ENCODE measurements around the gene PELO. TPM values are rescaled to one million over a fixed set of nuclear protein-coding genes. Genes with fewer than 3 reads are reported as not detected.

Gene PELO
- total RNA-seq, 1 experiment from 2014 or later: 8.0 TPM

DNA sequence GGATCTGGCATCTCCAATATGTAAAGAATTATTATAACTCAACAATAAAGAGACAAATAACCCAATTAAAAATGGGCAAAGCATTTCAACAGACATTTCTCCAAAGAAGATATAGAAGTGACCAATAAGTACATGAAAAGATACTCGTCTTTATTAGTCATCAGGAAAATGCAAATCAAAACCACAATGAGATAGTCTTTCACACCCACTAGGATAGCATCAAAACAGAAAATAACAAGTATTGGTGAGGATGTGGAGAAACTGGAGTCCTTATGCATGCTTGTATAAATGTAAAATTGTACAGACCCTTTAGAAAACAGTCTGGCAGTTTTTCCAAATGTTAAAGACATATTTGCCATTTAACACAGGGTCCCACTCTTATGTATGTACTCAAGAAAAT is 39.1 kb upstream of the PELO start:
- no peak for DNase-seq
- Histone ChIP-seq H3K9me2 (replicated peaks; ENCODE audit: insufficient read depth, low read length) (no peaks in the 10 kb centered on the region), H3K4me2 (ENCODE audit: low read depth, low read length, poor library complexity, severe bottlenecking) (no peak overlapping the region), H3K79me2 (ENCODE audit: low read length) (no peaks in the 10 kb centered on the region), H3K9ac (ENCODE audit: low read length) (no peak overlapping the region), H2AFZ (ENCODE audit: low read length) (no peak overlapping the region), H3K9me3 (ENCODE audit: low read length) (no peaks in the 10 kb centered on the region), H3K4me1 (ENCODE audit: low read length) (no peaks in the 10 kb centered on the region), H3K27ac (ENCODE audit: low read length) (no peak overlapping the region), H4K20me1 (ENCODE audit: insufficient read depth, low read depth, low read length) (no peaks in the 10 kb centered on the region), H3K27me3 (ENCODE audit: low read length) (no peaks in the 10 kb centered on the region; the same call in 1 of the 2 replicates), H3K4me3 (ENCODE audit: low read length) (no peak overlapping the region), H3K36me3 (ENCODE audit: insufficient read depth, low read length) (no peaks in the 10 kb centered on the region)

GRCh38 chr5:52749666-52750065 is 38.0 kb upstream of the PELO start:
- H3K9me3 ChIP-seq (ENCODE audit: low read length): no peaks in the 10 kb centered on the region
- H3K79me2 ChIP-seq (ENCODE audit: low read length): no peaks in the 10 kb centered on the region
- no peaks in the 10 kb centered on the region for H4K20me1 ChIP-seq (ENCODE audit: insufficient read depth, low read depth, low read length)
- H3K9ac ChIP-seq (ENCODE audit: low read length): no peak overlapping the region
- no peaks in the 10 kb centered on the region for H3K36me3 ChIP-seq (ENCODE audit: insufficient read depth, low read length)
- no peak overlapping the region for H2AFZ ChIP-seq (ENCODE audit: low read length)
- no peak overlapping the region for H3K27ac ChIP-seq (ENCODE audit: low read length)
- H3K4me1 ChIP-seq (ENCODE audit: low read length): no peaks in the 10 kb centered on the region
- no peaks in the 10 kb centered on the region for H3K27me3 ChIP-seq (ENCODE audit: low read length)
- H3K4me2 ChIP-seq (ENCODE audit: low read depth, low read length, poor library complexity, severe bottlenecking): no peak overlapping the region
- H3K4me3 ChIP-seq (ENCODE audit: low read length): no peak overlapping the region
- no peak for DNase-seq
- H3K9me2 ChIP-seq (replicated peaks; ENCODE audit: insufficient read depth, low read length): no peaks in the 10 kb centered on the region

- no peak for DNase-seq
Measured at GRCh38 chr5:52751137-52751536, 36.6 kb upstream of the PELO start.

DNA sequence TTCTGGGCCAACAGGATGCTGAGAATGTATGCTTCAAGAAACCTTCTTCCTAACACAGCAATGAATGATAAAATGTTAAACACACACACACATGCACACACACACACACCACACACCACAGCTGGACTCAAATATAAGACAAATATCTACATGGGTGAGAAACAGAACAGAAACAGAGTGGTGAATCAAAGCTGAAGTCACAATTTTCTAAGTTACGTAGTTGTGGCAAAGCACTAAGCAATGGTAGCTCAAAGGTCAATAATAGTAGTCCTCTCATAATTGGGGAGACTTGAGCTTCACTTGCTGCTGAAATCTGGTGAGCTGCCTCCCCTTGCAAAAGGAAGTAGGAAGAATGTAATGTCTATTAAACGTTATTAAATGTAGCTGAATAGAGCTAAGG is 33.7 kb upstream of the PELO start:
- Histone ChIP-seq H3K36me3 (ENCODE audit: insufficient read depth, low read length) (no peaks in the 10 kb centered on the region), H3K79me2 (ENCODE audit: low read length) (no peaks in the 10 kb centered on the region), H3K27ac (ENCODE audit: low read length) (no peak overlapping the region), H2AFZ (ENCODE audit: low read length) (no peak overlapping the region), H3K4me2 (ENCODE audit: low read depth, low read length, poor library complexity, severe bottlenecking) (no peak overlapping the region), H3K9me3 (ENCODE audit: low read length) (no peaks in the 10 kb centered on the region), H3K4me3 (ENCODE audit: low read length) (no peak overlapping the region), H3K9me2 (replicated peaks; ENCODE audit: insufficient read depth, low read length) (no peaks in the 10 kb centered on the region), H3K9ac (ENCODE audit: low read length) (no peak overlapping the region), H4K20me1 (ENCODE audit: insufficient read depth, low read depth, low read length) (no peaks in the 10 kb centered on the region), H3K4me1 (ENCODE audit: low read length) (no peaks in the 10 kb centered on the region), H3K27me3 (ENCODE audit: low read length) (no peaks in the 10 kb centered on the region)
- no peak for DNase-seq

More at GRCh38 chr5:52751137-52751536, 36.6 kb upstream of the PELO start:
- H2AFZ ChIP-seq (ENCODE audit: low read length): no peak overlapping the region
- no peaks in the 10 kb centered on the region for H3K9me3 ChIP-seq (ENCODE audit: low read length)
- no peaks in the 10 kb centered on the region for H3K4me1 ChIP-seq (ENCODE audit: low read length)
- H3K36me3 ChIP-seq (ENCODE audit: insufficient read depth, low read length): no peaks in the 10 kb centered on the region
- H3K9ac ChIP-seq (ENCODE audit: low read length): no peak overlapping the region
- no peaks in the 10 kb centered on the region for H4K20me1 ChIP-seq (ENCODE audit: insufficient read depth, low read depth, low read length)
- no peak overlapping the region for H3K4me3 ChIP-seq (ENCODE audit: low read length)
- no peaks in the 10 kb centered on the region for H3K27me3 ChIP-seq (ENCODE audit: low read length)
- H3K27ac ChIP-seq (ENCODE audit: low read length): no peak overlapping the region
- no peak overlapping the region for H3K4me2 ChIP-seq (ENCODE audit: low read depth, low read length, poor library complexity, severe bottlenecking)
- no peaks in the 10 kb centered on the region for H3K79me2 ChIP-seq (ENCODE audit: low read length)
- no peaks in the 10 kb centered on the region for H3K9me2 ChIP-seq (replicated peaks; ENCODE audit: insufficient read depth, low read length)

DNA sequence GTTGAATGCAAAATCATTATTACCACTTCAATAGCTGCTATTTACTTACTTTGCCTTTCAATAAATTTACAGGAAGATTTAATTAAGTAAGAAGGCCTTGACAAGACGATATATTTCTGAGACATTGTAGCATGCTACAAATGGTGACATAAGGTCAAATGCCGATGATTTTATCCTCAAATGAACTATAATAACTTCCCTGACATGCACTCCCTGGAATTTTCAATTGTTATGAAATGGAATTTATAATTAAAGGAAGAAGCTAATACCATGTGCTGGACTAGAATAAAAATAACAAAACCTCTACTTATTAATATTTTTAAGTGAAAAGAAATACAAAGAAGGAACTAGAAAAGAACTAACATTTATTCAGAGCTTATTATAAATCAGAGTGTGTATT is 30.2 kb upstream of the PELO start:
- no peak for DNase-seq
- H3K79me2 ChIP-seq (ENCODE audit: low read length): no peaks in the 10 kb centered on the region
- H3K9me2 ChIP-seq (replicated peaks; ENCODE audit: insufficient read depth, low read length): no peaks in the 10 kb centered on the region
- no peaks in the 10 kb centered on the region for H3K9me3 ChIP-seq (ENCODE audit: low read length)
- no peaks in the 10 kb centered on the region for H3K4me1 ChIP-seq (ENCODE audit: low read length)
- no peak overlapping the region for H3K4me2 ChIP-seq (ENCODE audit: low read depth, low read length, poor library complexity, severe bottlenecking)
- no peak overlapping the region for H3K9ac ChIP-seq (ENCODE audit: low read length)
- no peaks in the 10 kb centered on the region for H3K27me3 ChIP-seq (ENCODE audit: low read length)
- no peaks in the 10 kb centered on the region for H3K36me3 ChIP-seq (ENCODE audit: insufficient read depth, low read length)
- no peak overlapping the region for H2AFZ ChIP-seq (ENCODE audit: low read length)
- no peak overlapping the region for H3K27ac ChIP-seq (ENCODE audit: low read length)
- no peaks in the 10 kb centered on the region for H4K20me1 ChIP-seq (ENCODE audit: insufficient read depth, low read depth, low read length)
- H3K4me3 ChIP-seq (ENCODE audit: low read length): no peak overlapping the region

GRCh38 chr5:52758014-52758413 is 29.7 kb upstream of the PELO start:
- Histone ChIP-seq H4K20me1 (ENCODE audit: insufficient read depth, low read depth, low read length) (no peaks in the 10 kb centered on the region), H3K36me3 (ENCODE audit: insufficient read depth, low read length) (no peaks in the 10 kb centered on the region), H3K79me2 (ENCODE audit: low read length) (no peaks in the 10 kb centered on the region), H3K4me3 (ENCODE audit: low read length) (no peak overlapping the region), H3K9me2 (replicated peaks; ENCODE audit: insufficient read depth, low read length) (no peaks in the 10 kb centered on the region), H3K4me1 (ENCODE audit: low read length) (no peaks in the 10 kb centered on the region), H3K9me3 (ENCODE audit: low read length) (no peaks in the 10 kb centered on the region), H3K4me2 (ENCODE audit: low read depth, low read length, poor library complexity, severe bottlenecking) (no peak overlapping the region), H3K27ac (ENCODE audit: low read length) (no peak overlapping the region), H3K27me3 (ENCODE audit: low read length) (no peaks in the 10 kb centered on the region), H2AFZ (ENCODE audit: low read length) (no peak overlapping the region), H3K9ac (ENCODE audit: low read length) (no peak overlapping the region)
- DNase-seq: no peak

DNA sequence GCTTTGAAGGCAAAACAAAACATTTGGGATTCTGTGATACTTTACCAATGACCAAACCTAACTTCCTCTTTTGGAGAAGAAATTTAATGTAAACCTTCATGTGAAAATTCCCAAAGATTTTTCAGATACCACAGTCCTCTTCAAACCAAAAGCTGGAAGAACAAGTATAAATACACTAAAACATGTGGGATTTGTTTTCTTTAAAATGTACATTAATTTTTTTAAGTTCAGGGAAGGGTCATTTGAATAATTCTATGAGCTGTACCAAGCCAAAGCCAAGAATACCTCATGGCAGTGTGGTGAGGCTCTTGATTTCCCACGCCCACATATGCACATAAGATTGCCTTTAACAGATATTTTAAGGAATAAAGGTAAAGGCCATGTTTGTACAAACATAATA is 28.4 kb upstream of the PELO start:
- Histone ChIP-seq H3K4me3 (ENCODE audit: low read length) (no peak overlapping the region), H3K9me2 (replicated peaks; ENCODE audit: insufficient read depth, low read length) (no peaks in the 10 kb centered on the region), H2AFZ (ENCODE audit: low read length) (no peak overlapping the region), H3K4me2 (ENCODE audit: low read depth, low read length, poor library complexity, severe bottlenecking) (no peak overlapping the region), H3K4me1 (ENCODE audit: low read length) (no peaks in the 10 kb centered on the region), H3K27me3 (ENCODE audit: low read length) (no peaks in the 10 kb centered on the region), H3K36me3 (ENCODE audit: insufficient read depth, low read length) (no peaks in the 10 kb centered on the region), H3K79me2 (ENCODE audit: low read length) (no peaks in the 10 kb centered on the region), H3K27ac (ENCODE audit: low read length) (no peak overlapping the region), H4K20me1 (ENCODE audit: insufficient read depth, low read depth, low read length) (no peaks in the 10 kb centered on the region), H3K9me3 (ENCODE audit: low read length) (no peaks in the 10 kb centered on the region), H3K9ac (ENCODE audit: low read length) (no peak overlapping the region)
- no peak for DNase-seq

DNA sequence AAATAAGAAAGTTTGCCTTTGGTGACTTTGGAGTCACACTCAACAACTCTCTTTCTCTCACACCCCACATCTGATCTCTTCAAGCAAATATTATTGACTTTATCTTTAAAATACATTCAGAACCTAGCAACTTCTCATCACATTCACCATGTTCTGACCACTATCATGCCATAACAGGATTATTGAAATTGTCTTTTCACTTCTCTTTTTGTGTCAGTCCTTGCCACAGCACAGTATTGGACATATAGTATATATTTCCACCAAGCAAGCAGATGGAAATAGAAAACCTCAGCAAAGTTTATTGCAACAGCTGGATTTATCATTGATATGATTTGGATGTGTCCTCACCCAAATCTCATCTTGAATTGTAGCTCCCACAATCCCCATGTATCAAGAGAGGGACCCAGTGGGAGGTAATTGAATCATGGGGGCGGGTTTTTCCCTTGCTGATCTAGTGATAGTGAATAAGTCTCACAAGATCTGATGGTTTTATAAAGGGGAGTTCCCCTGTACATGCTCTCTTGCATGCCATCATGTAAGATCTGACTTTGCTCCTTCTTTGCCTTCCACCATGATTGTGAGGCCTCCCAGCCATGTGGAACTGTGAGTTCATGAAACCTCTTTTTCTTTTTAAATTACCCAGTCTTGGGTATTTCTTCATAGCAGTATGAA is 26.9 kb upstream of the PELO start:
- H3K4me3 ChIP-seq (ENCODE audit: low read length): no peak overlapping the region
- H4K20me1 ChIP-seq (ENCODE audit: insufficient read depth, low read depth, low read length): no peaks in the 10 kb centered on the region
- H3K4me1 ChIP-seq (ENCODE audit: low read length): no peaks in the 10 kb centered on the region
- no peak overlapping the region for H3K27ac ChIP-seq (ENCODE audit: low read length)
- H3K9ac ChIP-seq (ENCODE audit: low read length): no peak overlapping the region
- H3K4me2 ChIP-seq (ENCODE audit: low read depth, low read length, poor library complexity, severe bottlenecking): no peak overlapping the region
- H3K9me2 ChIP-seq (replicated peaks; ENCODE audit: insufficient read depth, low read length): no peaks in the 10 kb centered on the region
- H3K79me2 ChIP-seq (ENCODE audit: low read length): no peaks in the 10 kb centered on the region
- H2AFZ ChIP-seq (ENCODE audit: low read length): no peak overlapping the region
- no peaks in the 10 kb centered on the region for H3K9me3 ChIP-seq (ENCODE audit: low read length)
- H3K36me3 ChIP-seq (ENCODE audit: insufficient read depth, low read length): no peaks in the 10 kb centered on the region
- no peaks in the 10 kb centered on the region for H3K27me3 ChIP-seq (ENCODE audit: low read length)
- no peak for DNase-seq
